ENCODE results near the gene DCXR. TPM values are rescaled to one million over a fixed set of nuclear protein-coding genes. Genes with fewer than 3 reads are reported as not detected.

DCXR gene
- total RNA-seq, 4 donors from 2014 or later, result 23.8 to 125 (median 67.5) TPM

DNA sequence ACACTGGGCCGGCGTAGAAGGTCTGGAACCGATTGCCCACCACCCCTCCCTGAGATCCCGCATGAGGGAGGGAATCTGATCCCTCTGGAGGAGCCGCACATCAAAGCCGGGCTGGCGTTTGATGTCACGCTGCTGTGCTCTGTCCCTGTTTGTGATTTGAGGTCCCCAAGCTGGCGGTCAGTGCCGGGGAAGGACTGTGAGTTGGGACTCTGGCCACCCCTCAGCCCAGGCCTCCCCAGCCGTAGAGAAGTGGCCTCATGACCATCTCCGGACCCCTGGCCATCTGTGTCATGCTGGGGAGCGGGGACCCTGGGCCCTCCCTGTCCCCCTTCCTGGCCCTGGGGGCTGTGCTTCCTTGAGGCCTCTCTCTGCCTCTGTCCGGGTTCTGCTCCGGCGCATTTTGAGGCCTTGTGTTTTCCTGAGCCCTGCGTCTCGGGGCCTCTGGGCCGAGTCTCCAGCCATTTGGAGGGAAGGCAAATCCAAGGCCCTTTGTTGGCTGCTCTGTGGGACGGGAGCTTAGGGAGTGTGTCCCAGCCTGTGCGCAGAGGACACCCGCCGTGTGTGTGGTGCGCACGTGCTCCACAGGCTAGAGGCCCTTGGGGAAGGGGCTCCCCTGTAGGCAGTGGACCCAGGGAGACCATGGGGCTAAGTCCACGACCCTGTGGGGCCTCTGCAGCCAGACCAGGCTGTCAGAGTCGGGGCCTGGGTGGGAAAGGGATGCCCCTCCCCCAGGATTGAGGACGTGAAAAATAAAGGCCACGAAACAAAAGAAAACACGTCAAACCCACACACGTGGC, 45.0 kb downstream of the DCXR start:
- no peaks in the 10 kb centered on the region for H3K4me1 ChIP-seq
- no peak overlapping the region for H3K4me3 ChIP-seq
- intact Hi-C loops (cut with DNase I; ENCODE audit: low total_unique reads), result no loop called here
- H3K9me3 ChIP-seq, result no peaks in the 10 kb centered on the region
- TF ChIP-seq, protein P1, sequence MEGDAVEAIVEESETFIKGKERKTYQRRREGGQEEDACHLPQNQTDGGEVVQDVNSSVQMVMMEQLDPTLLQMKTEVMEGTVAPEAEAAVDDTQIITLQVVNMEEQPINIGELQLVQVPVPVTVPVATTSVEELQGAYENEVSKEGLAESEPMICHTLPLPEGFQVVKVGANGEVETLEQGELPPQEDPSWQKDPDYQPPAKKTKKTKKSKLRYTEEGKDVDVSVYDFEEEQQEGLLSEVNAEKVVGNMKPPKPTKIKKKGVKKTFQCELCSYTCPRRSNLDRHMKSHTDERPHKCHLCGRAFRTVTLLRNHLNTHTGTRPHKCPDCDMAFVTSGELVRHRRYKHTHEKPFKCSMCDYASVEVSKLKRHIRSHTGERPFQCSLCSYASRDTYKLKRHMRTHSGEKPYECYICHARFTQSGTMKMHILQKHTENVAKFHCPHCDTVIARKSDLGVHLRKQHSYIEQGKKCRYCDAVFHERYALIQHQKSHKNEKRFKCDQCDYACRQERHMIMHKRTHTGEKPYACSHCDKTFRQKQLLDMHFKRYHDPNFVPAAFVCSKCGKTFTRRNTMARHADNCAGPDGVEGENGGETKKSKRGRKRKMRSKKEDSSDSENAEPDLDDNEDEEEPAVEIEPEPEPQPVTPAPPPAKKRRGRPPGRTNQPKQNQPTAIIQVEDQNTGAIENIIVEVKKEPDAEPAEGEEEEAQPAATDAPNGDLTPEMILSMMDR (IDR thresholded peaks at IDR 0.05), result no peak
- no peak for TF ChIP-seq POLR2A (IDR thresholded peaks at IDR 0.05)
- no peak overlapping the region for H3K27ac ChIP-seq
- no peak for DNase-seq
- H3K27me3 ChIP-seq, result no peaks in the 10 kb centered on the region
- H3K36me3 ChIP-seq, result no peaks in the 10 kb centered on the region

DNA sequence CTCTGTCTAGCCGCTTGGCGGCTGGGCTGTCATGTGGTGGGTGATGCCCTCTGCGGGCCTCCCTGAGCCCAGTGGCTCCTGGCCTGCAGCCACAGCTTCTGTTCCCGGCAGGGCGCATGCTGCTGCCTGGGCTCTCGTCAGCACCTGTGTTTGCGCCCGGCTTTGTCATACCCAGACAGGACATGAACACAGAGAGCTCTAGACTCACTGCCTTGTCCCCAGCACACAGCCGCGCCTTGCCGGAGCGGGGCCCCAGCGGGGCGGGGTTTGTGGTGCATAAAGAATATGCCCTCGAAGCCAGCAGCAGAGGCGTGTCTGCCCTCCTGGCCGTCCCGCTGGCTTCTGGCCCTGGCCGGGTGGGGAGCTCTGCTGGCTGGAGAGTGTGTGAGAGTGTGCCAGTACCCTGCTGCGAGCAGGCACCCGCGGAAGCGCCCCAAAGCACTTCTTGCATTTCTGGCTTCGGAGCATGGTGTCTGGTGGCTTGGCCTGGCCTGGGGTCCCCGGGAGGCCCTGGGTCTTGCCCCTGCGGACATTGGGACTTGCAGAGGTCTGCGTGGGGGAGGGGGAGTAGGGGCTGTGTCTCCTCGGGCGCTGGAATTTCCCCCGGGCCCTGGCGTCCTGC, 45.7 kb downstream of the DCXR start:
- Histone ChIP-seq H3K27me3 (no peaks in the 10 kb centered on the region), H3K4me1 (no peaks in the 10 kb centered on the region), H3K4me3 (no peak overlapping the region), H3K9me3 (no peaks in the 10 kb centered on the region), H3K27ac (no peak overlapping the region), H3K36me3 (no peaks in the 10 kb centered on the region)
- peak in 1 of 2 donors; percentile 20 for TF ChIP-seq POLR2A (IDR thresholded peaks at IDR 0.05)
- TF ChIP-seq, protein P1 (IDR thresholded peaks at IDR 0.05), result no peak
- no peak for DNase-seq
- intact Hi-C loops (cut with DNase I; ENCODE audit: low total_unique reads), result no loop called here

DNA sequence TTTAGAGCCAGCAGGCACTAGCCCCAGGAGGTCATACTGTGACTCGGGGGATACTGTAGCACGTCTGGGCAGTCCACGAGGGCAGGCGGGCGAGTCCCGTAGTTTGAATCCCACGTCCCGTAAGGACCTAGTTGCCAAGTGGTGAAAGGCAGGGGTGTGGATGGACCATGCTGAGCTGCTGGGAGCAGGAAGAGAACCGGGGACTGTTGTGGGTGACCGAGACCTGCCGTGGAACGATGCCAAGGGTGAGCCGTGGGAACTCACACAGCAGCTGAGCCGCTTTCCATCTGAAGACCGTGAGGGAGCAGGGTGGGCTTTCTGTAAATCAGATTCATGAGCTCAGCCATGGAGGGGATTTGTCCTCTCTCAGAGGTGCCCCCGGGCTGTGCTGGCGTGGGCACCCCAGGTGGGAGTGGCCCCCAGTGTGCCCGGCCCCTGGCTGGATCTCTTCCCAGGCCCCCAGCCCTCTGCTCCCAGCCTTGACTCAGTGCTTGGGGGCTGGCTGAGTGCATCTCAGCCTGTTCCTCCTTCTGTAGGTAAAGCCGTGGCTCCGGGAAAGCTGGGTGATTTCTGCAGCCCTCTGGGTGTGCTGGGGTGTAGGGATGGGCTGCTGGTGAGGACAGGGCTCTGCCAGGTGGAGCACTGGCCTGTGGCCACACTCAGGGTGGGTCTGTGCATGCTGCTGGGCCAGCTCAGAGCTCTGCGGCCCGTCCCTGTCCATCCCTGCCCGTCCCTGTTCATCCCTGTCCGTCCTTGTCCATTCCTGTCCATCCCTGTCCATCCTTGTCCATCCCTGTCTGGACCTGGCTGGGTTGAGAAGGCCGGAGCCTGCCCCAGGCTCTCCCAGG, 46.4 kb downstream of the DCXR start:
- Histone ChIP-seq H3K4me3 (no peak overlapping the region), H3K27ac (no peak overlapping the region), H3K9me3 (no peaks in the 10 kb centered on the region), H3K27me3 (no peaks in the 10 kb centered on the region), H3K36me3 (no peaks in the 10 kb centered on the region), H3K4me1 (no peaks in the 10 kb centered on the region)
- DNase-seq, result no peak
- intact Hi-C loops (cut with DNase I; ENCODE audit: low total_unique reads), result no loop called here
- TF ChIP-seq, protein P1 (IDR thresholded peaks at IDR 0.05), result no peak

DNA sequence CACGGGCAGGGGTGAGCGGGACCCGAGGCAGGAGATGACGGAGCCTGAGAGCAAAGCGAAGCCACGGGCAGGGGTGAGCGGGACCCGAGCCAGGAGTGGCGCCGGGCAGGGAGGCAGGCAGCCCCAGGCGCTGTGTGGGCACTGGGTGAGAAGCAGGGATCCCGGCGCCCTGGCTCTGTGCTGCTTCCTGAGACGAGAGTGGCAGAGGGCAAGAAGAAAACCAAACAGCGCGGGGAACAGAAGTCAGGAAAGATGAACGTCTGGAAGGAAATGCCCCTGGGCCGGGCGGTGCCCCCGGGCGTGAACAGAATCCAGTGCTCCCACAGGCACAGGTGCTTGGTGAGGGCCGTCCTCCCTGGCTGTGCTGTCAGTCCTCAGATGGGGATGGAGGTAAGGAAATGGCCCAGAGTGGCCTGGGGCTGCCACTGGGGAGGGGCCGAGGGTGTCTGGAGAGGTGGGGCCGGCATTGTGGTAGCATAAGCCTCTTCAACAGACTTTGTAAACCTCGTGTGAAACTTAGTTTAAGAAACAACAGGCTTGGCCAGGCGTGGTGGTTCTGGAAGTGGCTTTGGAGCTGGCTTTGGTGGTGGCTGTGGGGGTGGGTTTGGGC, 50.2 kb downstream of the DCXR start:
- no peaks in the 10 kb centered on the region for H3K4me1 ChIP-seq
- H3K4me3 ChIP-seq, result no peak overlapping the region
- intact Hi-C loops (cut with DNase I; ENCODE audit: low total_unique reads), result no loop called here
- TF ChIP-seq, protein P1 (IDR thresholded peaks at IDR 0.05), result no peak
- no peak for TF ChIP-seq POLR2A (IDR thresholded peaks at IDR 0.05)
- no peak for DNase-seq
- H3K9me3 ChIP-seq, result no peaks in the 10 kb centered on the region
- H3K27me3 ChIP-seq, result no peaks in the 10 kb centered on the region
- no peak overlapping the region for H3K27ac ChIP-seq
- H3K36me3 ChIP-seq, result no peaks in the 10 kb centered on the region
